Neural progenitor cell (in vitro differentiated cells): Measurements from ENCODE around the gene CCNT1. TPM values are rescaled to one million over a fixed set of nuclear protein-coding genes. Genes with fewer than 3 reads are reported as not detected.

Experiments
- DNase-seq: peaks from one replicate; pipeline ENCODE4 v3.0.0-alpha.2; 2016; ENCODE audit warnings: low spot score
- H2AFZ ChIP-seq: fragments of 200-600 bp; sonication (generic); replicated peaks from 2 replicates; pipeline ENCODE4 v1.6.1; 2016; ENCODE audit warnings: antibody characterized with exemption
- H3F3A ChIP-seq: fragments of 200-600 bp; sonication (generic); 2 replicates; pipeline ENCODE4 v1.6.1; 2016; ENCODE audit warnings: antibody characterized with exemption, low read depth
- H3K27ac ChIP-seq: fragments of 200-600 bp; sonication (generic); 2 replicates; pipeline ENCODE4 v1.5.1; 2016; ENCODE audit warnings: mild to moderate bottlenecking
- H3K27me3 ChIP-seq: fragments of 200-600 bp; sonication (generic); 2 replicates; pipeline ENCODE4 v1.6.1; 2016; ENCODE audit warnings: mild to moderate bottlenecking, moderate library complexity
- H3K36me3 ChIP-seq: fragments of 200-600 bp; sonication (generic); 2 replicates; pipeline ENCODE4 v1.5.1; 2016
- H3K4me1 ChIP-seq: fragments of 200-600 bp; sonication (generic); 2 replicates; pipeline ENCODE4 v1.6.1; 2016; ENCODE audit warnings: mixed run types
- H3K4me2 ChIP-seq: fragments of 200-600 bp; sonication (generic); 2 replicates; pipeline ENCODE4 v1.6.1; 2016
- H3K4me3 ChIP-seq: fragments of 200-600 bp; sonication (generic); 2 replicates; pipeline ENCODE4 v1.5.1; 2016
- H3K79me2 ChIP-seq: fragments of 200-600 bp; sonication (generic); 2 replicates; pipeline ENCODE4 v1.6.1; 2016; ENCODE audit warnings: low read depth
- H3K9ac ChIP-seq: fragments of 200-600 bp; sonication (generic); 2 replicates; pipeline ENCODE4 v1.6.1; 2016
- H3K9me3 ChIP-seq: fragments of 200-600 bp; sonication (generic); 2 replicates; pipeline ENCODE4 v1.5.1; 2016; ENCODE audit warnings: low read depth
- H4K20me1 ChIP-seq: fragments of 200-600 bp; sonication (generic); 2 replicates; pipeline ENCODE4 v1.6.1; 2016; ENCODE audit warnings: low read depth
- H3K27ac Mint-ChIP-seq: 3 replicates; pipeline ENCODE4 v1.8.0; 2021; ENCODE audit warnings: mixed read lengths
- H3K27me3 Mint-ChIP-seq: 2 replicates; pipeline ENCODE4 v1.8.0; 2022; ENCODE audit warnings: low read depth, mild to moderate bottlenecking, inconsistent platforms, moderate library complexity, mixed read lengths; ENCODE audit not compliant: insufficient read depth
- H3K36me3 Mint-ChIP-seq: 3 replicates; pipeline ENCODE4 v1.8.0; 2021; ENCODE audit warnings: mixed read lengths
- H3K4me1 Mint-ChIP-seq: 3 replicates; pipeline ENCODE4 v1.8.0; 2021; ENCODE audit warnings: mixed read lengths
- H3K4me3 Mint-ChIP-seq: 3 replicates; pipeline ENCODE4 v1.8.0; 2021; ENCODE audit warnings: mild to moderate bottlenecking, moderate library complexity, mixed read lengths
- H3K9me3 Mint-ChIP-seq: 3 replicates; pipeline ENCODE4 v1.8.0; 2020; ENCODE audit warnings: mixed read lengths
- EZH2 ChIP-seq: fragments of 200-600 bp; sonication (generic); IDR thresholded peaks from 2 replicates; pipeline ENCODE4 v1.6.1; 2017; ENCODE audit warnings: antibody characterized with exemption, mild to moderate bottlenecking, moderate library complexity
- EZH2phosphoT487 ChIP-seq: fragments of 200-600 bp; sonication (generic); IDR thresholded peaks from 2 replicates; pipeline ENCODE4 v1.6.1; 2017; ENCODE audit warnings: antibody characterized with exemption
- total RNA-seq: library from RNA; depleted of rRNA; stranded (reverse); fragments of >200 nt; gene quantifications from 2 replicates; pipeline ENCODE4 v1.2.3, GENCODE V29; 2015; ENCODE audit warnings: low replicate concordance
- TF ChIP-seq, protein P1 (sequence below): fragments of 200-600 bp; sonication (generic); IDR thresholded peaks from 2 replicates; pipeline ENCODE4 v1.5.1; 2017; ENCODE audit warnings: antibody characterized with exemption, mild to moderate bottlenecking

The CCNT1 gene
- total RNA-seq, 1 donor from 2014 or later: 64.2 TPM

DNA sequence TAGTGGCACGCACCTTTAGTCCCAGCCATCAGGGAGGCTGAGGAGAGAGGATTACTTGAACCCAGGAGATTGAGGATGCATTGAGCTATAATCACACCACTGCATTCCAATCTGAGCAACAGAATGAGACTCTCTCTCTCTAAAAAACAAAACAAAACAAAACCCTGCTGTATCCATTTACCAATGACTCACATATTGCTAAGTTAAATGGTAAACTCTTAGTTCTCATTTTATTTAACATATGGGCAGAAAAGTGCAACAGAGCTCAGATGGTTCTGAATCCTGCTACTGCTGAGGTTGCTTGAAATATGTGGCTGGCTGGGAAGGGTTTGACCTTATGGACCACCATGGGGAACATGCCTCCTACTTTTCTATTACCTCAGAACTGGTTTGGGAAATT is 33.7 kb upstream of the CCNT1 start:
- Histone ChIP-seq H3K9me3 (no peaks in the 10 kb centered on the region), H3K79me2 (no peaks in the 10 kb centered on the region), H2AFZ (no peak overlapping the region), H3K9ac (no peak overlapping the region), H3K27me3 (no peaks in the 10 kb centered on the region), H3K36me3 (no peaks in the 10 kb centered on the region), H3K4me1 (no peaks in the 10 kb centered on the region), H3K27ac (no peak overlapping the region), H4K20me1 (no peaks in the 10 kb centered on the region), H3K4me2 (no peak overlapping the region), H3F3A (no peaks in the 10 kb centered on the region), H3K4me3 (no peak overlapping the region)
- TF ChIP-seq EZH2phosphoT487: no peak
- no peak for TF ChIP-seq EZH2
- TF ChIP-seq, protein P1, sequence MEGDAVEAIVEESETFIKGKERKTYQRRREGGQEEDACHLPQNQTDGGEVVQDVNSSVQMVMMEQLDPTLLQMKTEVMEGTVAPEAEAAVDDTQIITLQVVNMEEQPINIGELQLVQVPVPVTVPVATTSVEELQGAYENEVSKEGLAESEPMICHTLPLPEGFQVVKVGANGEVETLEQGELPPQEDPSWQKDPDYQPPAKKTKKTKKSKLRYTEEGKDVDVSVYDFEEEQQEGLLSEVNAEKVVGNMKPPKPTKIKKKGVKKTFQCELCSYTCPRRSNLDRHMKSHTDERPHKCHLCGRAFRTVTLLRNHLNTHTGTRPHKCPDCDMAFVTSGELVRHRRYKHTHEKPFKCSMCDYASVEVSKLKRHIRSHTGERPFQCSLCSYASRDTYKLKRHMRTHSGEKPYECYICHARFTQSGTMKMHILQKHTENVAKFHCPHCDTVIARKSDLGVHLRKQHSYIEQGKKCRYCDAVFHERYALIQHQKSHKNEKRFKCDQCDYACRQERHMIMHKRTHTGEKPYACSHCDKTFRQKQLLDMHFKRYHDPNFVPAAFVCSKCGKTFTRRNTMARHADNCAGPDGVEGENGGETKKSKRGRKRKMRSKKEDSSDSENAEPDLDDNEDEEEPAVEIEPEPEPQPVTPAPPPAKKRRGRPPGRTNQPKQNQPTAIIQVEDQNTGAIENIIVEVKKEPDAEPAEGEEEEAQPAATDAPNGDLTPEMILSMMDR: no peak
- no peak overlapping the region for H3K27ac Mint-ChIP-seq
- H3K9me3 Mint-ChIP-seq: no peaks in the 10 kb centered on the region
- peaks cover 4% of the 10 kb centered on the region for H3K27me3 Mint-ChIP-seq
- no peaks in the 10 kb centered on the region for H3K36me3 Mint-ChIP-seq
- DNase-seq: no peak
- H3K4me1 Mint-ChIP-seq: peaks cover 5% of the 10 kb centered on the region
- no peak overlapping the region for H3K4me3 Mint-ChIP-seq

DNA sequence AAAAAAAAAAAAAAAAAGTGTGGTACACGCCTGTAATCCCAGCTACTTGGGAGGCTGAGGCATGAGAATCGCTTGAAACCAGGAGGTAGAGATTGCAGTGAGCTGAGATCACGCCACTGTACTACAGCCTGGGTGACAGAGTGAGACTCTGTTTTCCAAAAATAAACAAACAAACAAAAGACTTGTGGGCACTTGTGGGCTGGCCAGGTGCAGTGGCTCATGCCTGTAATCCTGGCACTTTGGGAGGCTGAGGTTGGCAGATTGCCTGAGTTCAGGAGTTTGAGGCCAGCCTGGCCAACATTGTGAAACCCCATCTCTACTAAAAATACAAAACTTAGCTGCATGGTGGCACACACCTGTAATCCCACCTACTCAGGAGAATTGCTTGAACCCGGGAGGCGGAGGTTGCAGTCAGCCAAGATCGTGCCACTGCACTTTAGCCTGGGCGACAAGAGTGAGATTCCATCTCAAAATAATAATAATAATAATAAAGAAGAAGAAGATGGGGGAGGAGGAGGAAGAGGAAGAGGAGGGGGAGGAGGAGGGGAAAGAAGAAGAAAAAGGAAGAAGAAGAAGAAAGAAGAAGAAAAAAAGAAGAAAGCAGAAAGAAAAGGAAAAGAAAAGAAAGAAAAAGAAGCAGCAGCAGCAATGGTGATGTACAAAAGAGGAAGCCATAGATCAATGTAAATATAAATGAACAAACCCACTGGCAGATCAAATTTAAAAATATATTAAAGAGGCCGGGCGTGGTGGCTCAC is 27.9 kb upstream of the CCNT1 start:
- Histone ChIP-seq H3K9ac (no peak overlapping the region), H3K9me3 (no peaks in the 10 kb centered on the region), H3K4me3 (no peak overlapping the region), H3K27ac (no peak overlapping the region), H2AFZ (no peak overlapping the region), H3K36me3 (no peaks in the 10 kb centered on the region), H3K4me2 (no peak overlapping the region), H3K4me1 (no peaks in the 10 kb centered on the region), H3F3A (no peaks in the 10 kb centered on the region), H3K27me3 (peaks cover 9% of the 10 kb centered on the region), H4K20me1 (no peaks in the 10 kb centered on the region), H3K79me2 (no peaks in the 10 kb centered on the region)
- H3K9me3 Mint-ChIP-seq: no peaks in the 10 kb centered on the region
- no peak overlapping the region for H3K4me3 Mint-ChIP-seq
- H3K4me1 Mint-ChIP-seq: no peaks in the 10 kb centered on the region
- TF ChIP-seq EZH2phosphoT487 (no peak), EZH2 (no peak)
- TF ChIP-seq, protein P1: no peak
- DNase-seq: no peak
- H3K27ac Mint-ChIP-seq: no peak overlapping the region
- H3K27me3 Mint-ChIP-seq: peaks cover 4% of the 10 kb centered on the region
- H3K36me3 Mint-ChIP-seq: no peaks in the 10 kb centered on the region

DNA sequence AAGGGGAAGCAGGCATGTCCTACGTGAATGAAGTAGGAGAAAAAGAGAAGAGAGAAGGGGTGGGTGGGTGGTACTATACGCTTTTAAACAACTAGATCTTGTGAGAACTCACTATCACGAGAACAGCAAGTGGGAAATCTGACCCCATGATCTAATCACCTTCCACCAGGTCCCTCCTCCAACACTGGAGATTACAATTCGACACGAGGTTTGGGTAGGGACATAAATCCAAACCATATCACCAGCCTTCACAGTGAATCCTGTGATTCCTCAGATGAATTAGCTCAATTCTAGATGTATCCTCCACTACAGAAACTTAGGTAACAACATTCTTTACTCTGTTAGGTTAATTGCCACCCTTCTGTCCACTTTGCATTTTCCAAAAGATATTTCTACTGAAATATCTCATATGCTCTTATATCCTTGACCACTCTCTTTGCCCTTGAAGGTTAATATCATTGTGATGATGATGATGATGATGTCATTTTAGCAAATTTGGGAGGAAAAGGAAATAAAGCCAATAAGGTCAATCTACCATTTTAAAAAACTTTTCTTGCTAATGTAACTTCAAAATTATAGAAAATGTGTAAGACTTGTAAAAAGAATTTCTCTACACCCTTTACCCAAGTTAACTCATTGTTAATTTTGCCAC is 23.2 kb upstream of the CCNT1 start:
- H3K27ac Mint-ChIP-seq: no peak overlapping the region
- no peaks in the 10 kb centered on the region for H3K79me2 ChIP-seq
- no peaks in the 10 kb centered on the region for H3F3A ChIP-seq
- H3K4me3 Mint-ChIP-seq: no peak overlapping the region
- H3K27me3 Mint-ChIP-seq: peaks cover 4% of the 10 kb centered on the region
- no peaks in the 10 kb centered on the region for H4K20me1 ChIP-seq
- no peak overlapping the region for H2AFZ ChIP-seq
- no peak overlapping the region for H3K9ac ChIP-seq
- H3K4me1 ChIP-seq: no peaks in the 10 kb centered on the region
- peaks cover 14% of the 10 kb centered on the region for H3K27me3 ChIP-seq
- no peaks in the 10 kb centered on the region for H3K9me3 ChIP-seq
- no peak overlapping the region for H3K4me3 ChIP-seq
- no peaks in the 10 kb centered on the region for H3K9me3 Mint-ChIP-seq
- no peak for DNase-seq
- no peak overlapping the region for H3K4me2 ChIP-seq
- no peaks in the 10 kb centered on the region for H3K4me1 Mint-ChIP-seq
- no peaks in the 10 kb centered on the region for H3K36me3 ChIP-seq
- H3K36me3 Mint-ChIP-seq: no peaks in the 10 kb centered on the region
- H3K27ac ChIP-seq: no peak overlapping the region
- TF ChIP-seq, protein P1: no peak
- TF ChIP-seq EZH2 (no peak), EZH2phosphoT487 (no peak)
